Measurements from ENCODE around the gene AOPEP.

DNA sequence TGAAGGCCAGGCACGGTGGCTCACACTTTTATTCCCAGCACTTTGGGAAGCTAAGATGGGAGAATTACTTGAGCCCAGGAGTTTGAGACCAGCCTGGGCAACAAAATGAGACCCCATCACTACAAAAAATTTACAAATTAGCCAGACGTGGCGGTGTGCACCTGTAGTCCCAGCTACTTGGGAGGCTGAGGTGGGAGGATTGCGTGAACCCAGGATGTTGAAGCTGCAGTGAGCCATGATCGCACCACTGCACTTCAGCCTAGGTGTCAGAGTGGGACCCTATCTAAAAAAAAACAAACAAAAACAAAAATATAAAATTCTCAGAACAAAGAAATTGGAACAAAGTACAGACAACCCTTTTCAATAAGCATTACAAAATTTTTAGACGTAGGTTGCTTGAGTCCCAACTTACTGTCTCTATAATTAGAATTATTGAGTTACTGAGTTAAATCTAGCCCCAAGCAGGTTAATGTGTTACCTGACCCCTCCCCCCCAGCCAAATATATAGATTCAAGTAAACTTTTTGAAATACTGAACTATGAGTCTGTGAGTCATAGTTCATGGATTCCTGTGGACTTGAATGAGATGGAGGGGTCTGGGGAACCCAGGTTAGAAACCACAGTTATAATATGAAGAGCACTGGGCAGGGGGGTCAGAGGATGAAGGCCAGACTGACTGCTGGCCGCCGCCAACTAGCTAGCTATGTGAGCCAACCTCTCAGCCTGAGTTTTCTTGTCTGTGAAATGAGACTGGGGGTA, 173.1 kb downstream of the AOPEP start:
- TF ChIP-seq CTCF (IDR thresholded peaks at IDR 0.05) (no peak), POLR2A (IDR thresholded peaks at IDR 0.05) (no peak)
